ENCODE measurements around the gene NAPG.
"Not testable (repeated sequence)": the region's sequence is repeated elsewhere in the genome, so short reads cannot be mapped to it uniquely, and the experiment has no call there.

NAPG gene

GRCh38 chr18:10504723-10505122, 21.1 kb upstream of the NAPG start:
- no peak overlapping the region for H3K27ac ChIP-seq (ENCODE audit: low read length)
- no peaks in the 10 kb centered on the region for H4K20me1 ChIP-seq (ENCODE audit: insufficient read depth, low read length)
- no peaks in the 10 kb centered on the region for H3K9me3 ChIP-seq (ENCODE audit: insufficient read depth, low read length)
- no peak overlapping the region for H2AFZ ChIP-seq (ENCODE audit: low read depth, low read length)
- no peak overlapping the region for H3K4me3 ChIP-seq (ENCODE audit: low read length)
- no peak overlapping the region for H3K9ac ChIP-seq (ENCODE audit: low read length)
- TF ChIP-seq, protein P1, sequence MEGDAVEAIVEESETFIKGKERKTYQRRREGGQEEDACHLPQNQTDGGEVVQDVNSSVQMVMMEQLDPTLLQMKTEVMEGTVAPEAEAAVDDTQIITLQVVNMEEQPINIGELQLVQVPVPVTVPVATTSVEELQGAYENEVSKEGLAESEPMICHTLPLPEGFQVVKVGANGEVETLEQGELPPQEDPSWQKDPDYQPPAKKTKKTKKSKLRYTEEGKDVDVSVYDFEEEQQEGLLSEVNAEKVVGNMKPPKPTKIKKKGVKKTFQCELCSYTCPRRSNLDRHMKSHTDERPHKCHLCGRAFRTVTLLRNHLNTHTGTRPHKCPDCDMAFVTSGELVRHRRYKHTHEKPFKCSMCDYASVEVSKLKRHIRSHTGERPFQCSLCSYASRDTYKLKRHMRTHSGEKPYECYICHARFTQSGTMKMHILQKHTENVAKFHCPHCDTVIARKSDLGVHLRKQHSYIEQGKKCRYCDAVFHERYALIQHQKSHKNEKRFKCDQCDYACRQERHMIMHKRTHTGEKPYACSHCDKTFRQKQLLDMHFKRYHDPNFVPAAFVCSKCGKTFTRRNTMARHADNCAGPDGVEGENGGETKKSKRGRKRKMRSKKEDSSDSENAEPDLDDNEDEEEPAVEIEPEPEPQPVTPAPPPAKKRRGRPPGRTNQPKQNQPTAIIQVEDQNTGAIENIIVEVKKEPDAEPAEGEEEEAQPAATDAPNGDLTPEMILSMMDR (IDR thresholded peaks at IDR 0.05; ENCODE audit: low read depth, low read length), result no peak
- TF ChIP-seq EZH2phosphoT487 (IDR thresholded peaks at IDR 0.05; ENCODE audit: low read depth), result no peak
- no peaks in the 10 kb centered on the region for H3K36me3 ChIP-seq (replicated peaks; ENCODE audit: low read depth, low read length)
- peaks cover 8% of the 10 kb centered on the region; the same call in 1 of the 2 replicates for H3K27me3 ChIP-seq (ENCODE audit: low read depth, low read length)
- H3K4me2 ChIP-seq (ENCODE audit: low read length), result no peak overlapping the region
- H3K79me2 ChIP-seq (ENCODE audit: low read length), result no peaks in the 10 kb centered on the region
- H3K4me1 ChIP-seq (ENCODE audit: low read length), result no peaks in the 10 kb centered on the region

- not testable (repeated sequence) for H3K4me1 ChIP-seq (ENCODE audit: low read length); H3K27ac ChIP-seq (ENCODE audit: low read length)
Measured at GRCh38 chr18:10505892-10506291, 19.9 kb upstream of the NAPG start.

GRCh38 chr18:10508591-10508990, 17.2 kb upstream of the NAPG start:
- Histone ChIP-seq H3K27ac (ENCODE audit: low read length) (no peak overlapping the region), H3K36me3 (replicated peaks; ENCODE audit: low read depth, low read length) (no peaks in the 10 kb centered on the region), H3K27me3 (ENCODE audit: low read depth, low read length) (no peaks in the 10 kb centered on the region), H3K4me1 (ENCODE audit: low read length) (no peaks in the 10 kb centered on the region), H3K4me3 (ENCODE audit: low read length) (no peak overlapping the region), H4K20me1 (ENCODE audit: insufficient read depth, low read length) (no peaks in the 10 kb centered on the region), H3K9ac (ENCODE audit: low read length) (no peak overlapping the region), H3K4me2 (ENCODE audit: low read length) (no peak overlapping the region), H3K79me2 (ENCODE audit: low read length) (no peaks in the 10 kb centered on the region), H2AFZ (ENCODE audit: low read depth, low read length) (no peak overlapping the region), H3K9me3 (ENCODE audit: insufficient read depth, low read length) (no peaks in the 10 kb centered on the region)
- no peak for TF ChIP-seq EZH2phosphoT487 (IDR thresholded peaks at IDR 0.05; ENCODE audit: low read depth)
- TF ChIP-seq, protein P1 (IDR thresholded peaks at IDR 0.05; ENCODE audit: low read depth, low read length), result no peak

More at GRCh38 chr18:10505892-10506291, 19.9 kb upstream of the NAPG start:
- not testable (repeated sequence) for H3K9ac ChIP-seq (ENCODE audit: low read length); H3K27me3 ChIP-seq (ENCODE audit: low read depth, low read length); H3K4me2 ChIP-seq (ENCODE audit: low read length); H2AFZ ChIP-seq (ENCODE audit: low read depth, low read length); H4K20me1 ChIP-seq (ENCODE audit: insufficient read depth, low read length); H3K4me3 ChIP-seq (ENCODE audit: low read length); H3K9me3 ChIP-seq (ENCODE audit: insufficient read depth, low read length); H3K36me3 ChIP-seq (replicated peaks; ENCODE audit: low read depth, low read length); H3K79me2 ChIP-seq (ENCODE audit: low read length)

DNA sequence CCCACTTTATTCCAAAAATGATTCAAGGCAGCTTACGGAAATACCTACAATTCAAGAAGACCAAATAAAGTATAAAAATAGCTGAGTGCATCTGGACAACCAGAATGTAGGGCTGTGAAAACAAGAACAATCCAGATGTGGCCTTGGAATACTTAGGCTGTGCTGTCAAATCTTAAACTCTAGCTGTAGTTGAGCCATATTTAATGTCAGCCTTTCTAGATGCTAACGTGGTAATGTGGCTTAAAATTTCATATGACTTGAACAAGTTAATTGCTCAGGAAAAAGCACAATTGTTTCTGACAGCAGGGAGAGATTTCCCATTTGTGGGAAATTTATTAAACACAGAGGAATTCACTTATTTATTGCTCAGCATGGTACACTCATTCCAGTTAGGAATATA, 14.6 kb upstream of the NAPG start:
- Histone ChIP-seq H3K4me3 (ENCODE audit: low read length) (no peak overlapping the region), H3K9me3 (ENCODE audit: insufficient read depth, low read length) (no peaks in the 10 kb centered on the region), H3K4me2 (ENCODE audit: low read length) (no peak overlapping the region), H3K27me3 (ENCODE audit: low read depth, low read length) (peaks cover 10% of the 10 kb centered on the region), H4K20me1 (ENCODE audit: insufficient read depth, low read length) (no peaks in the 10 kb centered on the region), H3K36me3 (replicated peaks; ENCODE audit: low read depth, low read length) (no peaks in the 10 kb centered on the region), H3K9ac (ENCODE audit: low read length) (no peak overlapping the region), H2AFZ (ENCODE audit: low read depth, low read length) (no peak overlapping the region), H3K79me2 (ENCODE audit: low read length) (no peaks in the 10 kb centered on the region), H3K27ac (ENCODE audit: low read length) (no peak overlapping the region), H3K4me1 (ENCODE audit: low read length) (no peaks in the 10 kb centered on the region)
- TF ChIP-seq, protein P1 (IDR thresholded peaks at IDR 0.05; ENCODE audit: low read depth, low read length), result no peak
- TF ChIP-seq EZH2phosphoT487 (IDR thresholded peaks at IDR 0.05; ENCODE audit: low read depth), result no peak

GRCh38 chr18:10514082-10514481, 11.7 kb upstream of the NAPG start:
- Histone ChIP-seq H2AFZ (ENCODE audit: low read depth, low read length) (no peak overlapping the region), H3K36me3 (replicated peaks; ENCODE audit: low read depth, low read length) (no peaks in the 10 kb centered on the region), H3K9ac (ENCODE audit: low read length) (no peak overlapping the region), H3K27me3 (ENCODE audit: low read depth, low read length) (peaks cover 24% of the 10 kb centered on the region), H3K4me2 (ENCODE audit: low read length) (no peak overlapping the region), H3K4me1 (ENCODE audit: low read length) (no peaks in the 10 kb centered on the region), H3K4me3 (ENCODE audit: low read length) (no peak overlapping the region), H4K20me1 (ENCODE audit: insufficient read depth, low read length) (no peaks in the 10 kb centered on the region), H3K27ac (ENCODE audit: low read length) (no peak overlapping the region), H3K9me3 (ENCODE audit: insufficient read depth, low read length) (no peaks in the 10 kb centered on the region), H3K79me2 (ENCODE audit: low read length) (no peaks in the 10 kb centered on the region)
- TF ChIP-seq, protein P1 (IDR thresholded peaks at IDR 0.05; ENCODE audit: low read depth, low read length), result no peak
- no peak for TF ChIP-seq EZH2phosphoT487 (IDR thresholded peaks at IDR 0.05; ENCODE audit: low read depth)
